HG03064 (cell line): ENCODE data around the gene GAL3ST1.
"Not testable (repeated sequence)": the region's sequence is repeated elsewhere in the genome, so short reads cannot be mapped to it uniquely, and the experiment has no call there.

Experiments
- ATAC-seq: cut with Tn5 transposase; IDR thresholded peaks from one replicate; pipeline ENCODE4 v1.9.1; 2021; ENCODE audit warnings: low read depth; ENCODE audit not compliant: unreplicated experiment

GAL3ST1 gene

GRCh38 chr22:30566125-30566524 is 8.3 kb downstream of the GAL3ST1 start:
- ATAC-seq = no peak

- no peak for ATAC-seq
These were observed 9.1 kb downstream of the GAL3ST1 start for GRCh38 chr22:30565341-30565740.

DNA sequence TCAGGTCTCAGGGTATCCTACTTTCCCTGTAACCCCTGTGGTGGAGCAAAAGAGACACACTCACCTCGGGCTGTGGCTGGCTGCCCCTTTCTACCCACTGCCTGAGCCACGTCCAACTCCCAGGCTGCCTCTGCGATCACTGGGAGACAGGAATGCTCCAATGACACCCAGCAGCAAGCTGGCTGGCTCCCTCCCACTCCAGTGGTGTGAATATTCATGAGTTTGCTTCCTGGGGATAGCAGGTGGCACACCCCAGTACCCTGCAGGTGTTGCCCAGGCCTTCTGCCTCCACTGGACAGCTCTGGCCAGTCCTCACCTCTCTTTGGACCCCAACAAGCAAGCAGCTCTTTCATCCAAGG is 9.7 kb downstream of the GAL3ST1 start:
- ATAC-seq = no peak

- ATAC-seq = no peak
These were observed 10.3 kb downstream of the GAL3ST1 start for GRCh38 chr22:30564045-30564760.

DNA sequence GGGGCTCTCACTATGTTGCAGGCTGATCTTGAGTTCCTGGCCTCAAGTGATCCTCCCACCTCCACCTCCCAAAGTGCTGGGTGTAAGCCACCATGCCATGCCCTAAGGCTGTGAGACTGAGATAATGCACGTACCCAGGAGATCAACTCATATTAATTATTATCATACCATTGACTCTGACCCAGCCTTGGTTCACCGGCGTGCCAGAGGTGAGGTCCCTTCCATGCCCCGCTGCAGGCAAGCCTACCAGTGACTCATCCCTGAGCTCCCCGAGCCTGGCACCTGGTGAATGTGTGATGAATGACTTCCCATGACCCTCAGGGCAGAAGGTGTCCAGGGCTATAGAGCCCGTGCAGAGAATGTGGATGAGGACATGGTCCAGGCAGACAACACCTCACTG is 12.1 kb downstream of the GAL3ST1 start:
- ATAC-seq = no peak

- ATAC-seq = no peak
These were observed 12.9 kb downstream of the GAL3ST1 start for GRCh38 chr22:30561402-30562189.

- ATAC-seq = not testable (repeated sequence)
These were observed 13.7 kb downstream of the GAL3ST1 start for GRCh38 chr22:30560643-30561202.

DNA sequence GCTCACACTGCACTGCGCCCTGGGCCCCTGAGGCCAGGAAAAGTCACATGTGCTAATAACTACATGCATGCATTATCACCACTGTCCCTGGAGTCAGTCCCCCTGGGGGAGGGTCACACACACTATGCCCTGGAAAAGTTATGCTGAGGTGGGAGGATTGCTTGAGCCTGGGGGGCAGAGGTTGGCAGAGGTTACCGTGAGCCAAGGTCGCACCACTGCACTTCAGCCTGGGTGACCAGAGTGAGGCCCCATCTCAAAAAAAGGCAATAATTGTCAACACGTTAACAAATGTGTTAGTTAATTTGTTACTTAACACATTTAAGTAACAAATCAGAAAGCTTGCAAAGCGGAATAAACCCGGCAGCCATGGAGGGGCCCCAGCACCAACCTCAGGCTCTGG is 14.6 kb downstream of the GAL3ST1 start:
- ATAC-seq = no peak

GRCh38 chr22:30557243-30557642 is 17.2 kb downstream of the GAL3ST1 start:
- no peak for ATAC-seq

DNA sequence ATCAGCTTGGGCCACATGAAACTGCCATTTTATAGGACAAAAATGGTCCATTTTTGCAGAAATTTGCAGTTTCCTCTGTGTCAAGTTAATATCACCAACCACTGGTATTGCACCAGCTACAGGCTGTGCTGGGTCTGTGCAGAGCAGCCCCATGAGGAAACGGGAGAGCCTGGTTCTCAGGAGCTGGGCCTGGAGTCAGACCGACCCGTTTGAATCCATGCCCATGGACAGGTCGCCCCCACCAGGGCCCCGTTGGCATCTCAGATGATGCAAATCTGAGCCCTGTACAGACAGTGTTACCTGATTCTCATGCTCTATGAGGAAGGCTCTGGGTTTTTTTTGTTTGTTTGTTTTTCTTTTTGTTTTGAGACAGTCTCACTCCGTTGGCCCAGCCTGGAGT is 18.1 kb downstream of the GAL3ST1 start:
- no peak for ATAC-seq

DNA sequence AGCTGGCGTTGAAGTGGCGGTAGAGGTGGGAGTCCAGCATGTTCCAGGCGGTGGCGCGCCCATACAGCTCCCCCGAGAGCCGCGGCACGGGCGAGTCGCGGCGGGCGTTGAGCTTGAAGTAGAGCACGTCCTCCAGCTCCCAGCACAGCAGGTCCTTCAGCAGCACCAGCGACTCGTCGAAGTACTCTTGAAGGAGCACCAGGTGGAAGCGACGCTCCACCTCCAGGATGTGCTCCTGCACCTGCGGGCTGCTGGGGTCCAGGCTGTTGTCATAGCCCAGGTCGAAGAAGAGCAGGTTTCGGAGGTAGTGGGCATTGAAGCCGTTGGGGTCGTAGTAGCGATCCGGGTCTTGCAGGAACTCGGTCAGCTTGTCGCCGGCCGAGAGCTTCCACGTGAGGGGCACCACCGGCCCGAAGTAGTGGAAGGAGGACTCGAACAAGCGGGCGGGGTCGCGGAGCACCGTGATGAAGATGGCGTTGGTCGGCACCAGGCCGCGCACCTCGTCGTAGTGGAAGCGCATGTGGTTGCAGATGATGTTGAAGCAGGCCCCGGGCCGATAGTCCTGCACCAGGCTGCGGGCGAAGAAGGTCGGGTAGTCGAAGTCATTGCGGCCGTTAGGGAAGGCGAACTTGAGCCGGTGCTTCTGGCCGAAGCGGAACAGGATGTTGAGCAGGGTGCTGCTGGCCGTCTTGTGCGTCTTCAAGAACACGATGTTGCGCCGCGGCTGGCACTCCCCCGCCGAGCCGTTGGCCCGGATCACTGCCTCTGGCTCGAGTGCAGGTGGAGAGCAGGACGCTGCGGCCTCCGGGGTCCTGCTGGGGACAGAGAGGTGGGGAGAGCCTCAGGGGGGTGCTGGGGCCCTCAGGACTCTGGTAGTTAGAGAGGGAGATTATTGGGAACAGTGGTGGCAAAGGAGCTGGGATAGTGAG is 18.9 kb downstream of the GAL3ST1 start:
- ATAC-seq = no peak

- ATAC-seq = no peak
These were observed 20.5 kb downstream of the GAL3ST1 start for GRCh38 chr22:30553971-30554370.

GRCh38 chr22:30552719-30553118 is 21.7 kb downstream of the GAL3ST1 start:
- ATAC-seq = no peak

DNA sequence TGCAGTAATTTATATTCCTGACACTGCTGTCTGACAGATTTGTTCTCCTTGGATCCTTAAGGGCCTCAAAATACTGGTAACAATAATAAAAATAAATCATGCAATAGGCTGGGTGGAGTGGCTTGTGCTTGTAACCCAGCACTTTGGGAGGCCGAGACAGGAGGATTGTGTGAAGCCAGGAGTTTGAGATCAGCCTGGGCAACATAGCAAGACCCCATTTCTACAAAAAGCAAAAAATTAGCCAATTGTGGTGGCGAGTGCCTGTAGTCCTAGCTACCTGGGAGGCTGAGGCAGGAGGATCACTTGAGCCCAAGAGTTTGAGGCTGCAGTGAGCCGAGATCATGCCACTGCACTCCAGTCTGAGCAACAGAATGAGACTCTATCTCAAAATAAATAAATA is 22.7 kb downstream of the GAL3ST1 start:
- not testable (repeated sequence) for ATAC-seq

GRCh38 chr22:30547188-30547587 is 27.3 kb downstream of the GAL3ST1 start:
- no peak for ATAC-seq

- no peak for ATAC-seq
These were observed 27.8 kb downstream of the GAL3ST1 start, which contains the start of gene SEC14L6 for GRCh38 chr22:30546616-30547015. SEC14L6 (minus strand) TSS chr22:30546741; CDS start chr22:30546682, 59 bp downstream.

- ATAC-seq = no peak
These were observed 31.7 kb downstream of the GAL3ST1 start for GRCh38 chr22:30542811-30543188.

GRCh38 chr22:30541961-30542810 is 32.3 kb downstream of the GAL3ST1 start:
- ATAC-seq = no peak

DNA sequence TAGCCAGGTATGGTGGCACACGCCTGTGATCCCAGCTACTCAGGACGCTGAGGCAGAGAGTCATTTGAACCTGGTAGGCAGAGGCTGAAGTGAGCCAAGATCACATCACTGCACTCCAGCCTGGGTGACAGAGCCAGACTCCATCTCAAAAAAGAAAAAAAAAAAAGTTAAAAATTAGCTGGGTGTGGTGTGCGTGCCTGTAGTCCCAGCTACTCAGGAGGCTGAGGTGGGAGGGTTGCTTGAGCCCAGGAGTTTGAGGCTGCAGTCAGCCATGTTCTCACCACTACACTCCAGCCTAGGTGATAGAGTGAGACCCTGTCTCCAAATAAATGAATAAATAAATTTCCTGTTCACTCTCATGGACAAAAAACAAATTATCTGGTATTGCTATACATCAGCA is 33.0 kb downstream of the GAL3ST1 start:
- ATAC-seq = not testable (repeated sequence)

- ATAC-seq = no peak
These were observed 35.1 kb downstream of the GAL3ST1 start for GRCh38 chr22:30539368-30539767.
